HUDEP-2 (cell line): Measurements from ENCODE around the gene OPN1MW3.
"Not testable (repeated sequence)": the region's sequence is repeated elsewhere in the genome, so short reads cannot be mapped to it uniquely, and the experiment has no call there.

Source experiments
- DNase-seq, 76 experiments: peaks; one replicate each; lab custom pipeline; 2025; ENCODE audit not compliant: unreplicated experiment in 76 of 76; lab: John Stamatoyannopoulos, UW

The OPN1MW3 gene

GRCh38 chrX:154257282-154257681 is at the start of gene OPN1MW3:
Gene OPN1MW3 (plus strand): TSS chrX:154257582. CDS start chrX:154257620, 38 bp downstream.
- not testable (repeated sequence) for DNase-seq

- DNase-seq, result not testable (repeated sequence)
Measured at GRCh38 chrX:154209670-154210418, 47.5 kb upstream of the OPN1MW3 start.

DNA sequence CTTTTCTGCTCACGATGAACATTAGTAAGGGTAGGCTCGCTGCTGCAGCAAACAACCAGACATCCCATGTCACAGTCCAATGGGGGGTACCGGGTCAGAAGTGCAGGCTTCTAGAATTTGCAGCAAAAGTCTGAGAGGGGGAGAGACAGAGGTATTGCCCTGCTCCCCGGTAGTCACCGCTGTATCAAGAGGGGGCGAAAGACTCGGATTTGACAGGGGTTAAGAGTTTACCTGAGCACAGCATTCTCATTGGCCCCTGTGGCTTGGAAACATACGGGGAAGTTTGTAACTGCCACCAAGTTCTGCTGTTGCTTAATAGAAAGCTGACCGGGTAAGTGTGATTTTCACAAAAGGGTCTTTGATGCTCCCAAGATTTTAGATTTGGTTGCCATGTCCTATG is 46.3 kb upstream of the OPN1MW3 start:
- not testable (repeated sequence) for DNase-seq

DNA sequence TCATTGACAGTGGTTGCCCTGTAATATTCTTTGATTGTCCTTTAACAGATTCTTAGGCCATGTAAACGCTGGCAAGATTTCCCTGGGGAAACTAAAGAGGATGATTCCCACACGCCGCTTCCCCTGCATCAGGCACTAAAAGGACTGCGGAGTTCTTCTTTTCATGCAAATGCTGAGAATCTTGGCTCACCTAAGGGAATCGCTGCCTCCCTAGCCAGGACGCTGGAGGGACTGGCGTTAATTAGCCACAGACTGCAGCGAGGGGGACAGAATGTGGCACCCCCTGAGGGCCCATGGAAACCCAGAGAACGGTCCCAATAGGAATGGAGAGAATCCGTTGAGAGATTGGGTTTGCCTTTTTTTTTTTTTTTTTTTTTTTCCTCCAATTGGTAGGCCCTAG is 45.9 kb upstream of the OPN1MW3 start:
- not testable (repeated sequence) for DNase-seq

DNA sequence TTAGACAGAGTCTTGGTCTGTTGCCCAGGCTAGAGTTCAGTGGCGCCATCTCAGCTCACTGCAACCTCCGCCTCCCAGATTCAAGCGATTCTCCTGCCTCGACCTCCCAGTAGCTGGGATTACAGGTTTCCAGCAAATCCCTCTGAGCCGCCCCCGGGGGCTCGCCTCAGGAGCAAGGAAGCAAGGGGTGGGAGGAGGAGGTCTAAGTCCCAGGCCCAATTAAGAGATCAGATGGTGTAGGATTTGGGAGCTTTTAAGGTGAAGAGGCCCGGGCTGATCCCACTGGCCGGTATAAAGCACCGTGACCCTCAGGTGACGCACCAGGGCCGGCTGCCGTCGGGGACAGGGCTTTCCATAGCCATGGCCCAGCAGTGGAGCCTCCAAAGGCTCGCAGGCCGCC is 37.9 kb upstream of the OPN1MW3 start, which contains the start of gene OPN1MW2:
Gene OPN1MW2, plus strand, starts transcription at position 301 of the 400 bp plus-strand sequence. Its CDS starts 60 bp downstream, at position 361.
- not testable (repeated sequence) for DNase-seq

- not testable (repeated sequence) for DNase-seq
Measured at GRCh38 chrX:154225292-154225691, 32.1 kb upstream of the OPN1MW3 start.

DNA sequence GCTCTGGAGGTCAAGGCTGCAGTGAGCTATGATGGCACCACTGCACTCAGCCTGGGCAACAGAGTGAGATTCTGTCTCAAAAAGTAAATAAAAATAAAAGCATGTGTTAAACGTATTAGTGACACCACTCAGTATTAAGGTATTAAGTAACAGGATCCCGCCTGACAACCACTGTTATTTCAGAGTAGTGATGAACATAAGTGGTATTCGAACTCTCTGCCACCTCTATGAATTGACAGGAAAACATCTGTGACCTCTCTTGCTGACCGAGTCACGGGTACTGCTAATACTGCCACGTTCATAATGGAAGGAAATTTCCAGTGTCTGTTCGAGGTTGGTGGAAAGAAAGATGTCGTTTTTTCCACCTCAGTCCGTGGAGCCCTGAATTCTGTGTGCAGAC is 30.7 kb upstream of the OPN1MW3 start:
- DNase-seq, result not testable (repeated sequence)

- DNase-seq, result not testable (repeated sequence)
Measured at GRCh38 chrX:154231443-154231842, 25.9 kb upstream of the OPN1MW3 start.

DNA sequence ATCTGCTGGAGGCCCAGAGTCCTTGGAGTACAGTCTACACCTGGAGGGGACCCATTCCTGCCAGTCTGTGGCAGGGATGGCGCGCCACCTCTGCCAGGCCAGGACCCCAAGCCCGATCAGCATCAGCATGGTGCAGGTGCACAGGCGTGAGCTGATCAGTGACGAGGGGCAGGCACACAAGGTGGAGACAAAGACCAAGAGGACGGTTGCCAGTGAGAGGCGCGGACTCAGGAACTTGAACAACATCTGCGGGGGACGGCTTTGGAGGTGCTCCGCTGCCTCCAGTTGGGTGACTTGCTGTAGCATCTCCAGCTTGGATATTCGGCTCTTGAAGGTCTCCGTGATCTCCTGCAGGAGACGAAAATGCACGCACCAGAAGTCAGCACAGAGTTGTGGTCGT is 23.8 kb upstream of the OPN1MW3 start:
- not testable (repeated sequence) for DNase-seq

GRCh38 chrX:154238939-154239559 is 18.3 kb upstream of the OPN1MW3 start:
- DNase-seq, result not testable (repeated sequence)

DNA sequence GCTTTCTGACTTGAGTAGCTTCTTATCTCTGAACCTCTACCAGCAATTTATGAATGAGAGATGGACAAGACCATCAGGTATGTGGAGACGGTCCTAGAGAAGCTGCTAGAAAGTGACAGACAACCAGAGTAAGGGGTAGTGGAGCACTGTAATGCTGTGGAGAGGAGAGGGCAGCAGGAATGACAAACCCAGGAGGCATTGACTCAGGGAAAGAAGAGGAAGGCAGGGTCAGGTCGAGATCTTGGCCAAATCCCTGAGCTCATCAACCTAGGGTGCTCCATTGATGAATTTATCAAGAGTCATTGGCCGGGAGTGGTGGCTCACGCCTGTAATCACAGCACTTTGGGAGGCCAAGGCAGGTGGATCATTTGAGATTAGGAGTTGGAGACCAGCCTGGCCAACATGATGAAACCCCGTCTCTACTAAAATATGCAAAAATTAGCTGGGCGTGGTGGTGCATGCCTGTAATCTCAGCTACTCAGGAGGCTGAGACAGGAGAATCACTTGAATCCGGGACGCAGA is 17.3 kb upstream of the OPN1MW3 start:
- DNase-seq, result not testable (repeated sequence)

DNA sequence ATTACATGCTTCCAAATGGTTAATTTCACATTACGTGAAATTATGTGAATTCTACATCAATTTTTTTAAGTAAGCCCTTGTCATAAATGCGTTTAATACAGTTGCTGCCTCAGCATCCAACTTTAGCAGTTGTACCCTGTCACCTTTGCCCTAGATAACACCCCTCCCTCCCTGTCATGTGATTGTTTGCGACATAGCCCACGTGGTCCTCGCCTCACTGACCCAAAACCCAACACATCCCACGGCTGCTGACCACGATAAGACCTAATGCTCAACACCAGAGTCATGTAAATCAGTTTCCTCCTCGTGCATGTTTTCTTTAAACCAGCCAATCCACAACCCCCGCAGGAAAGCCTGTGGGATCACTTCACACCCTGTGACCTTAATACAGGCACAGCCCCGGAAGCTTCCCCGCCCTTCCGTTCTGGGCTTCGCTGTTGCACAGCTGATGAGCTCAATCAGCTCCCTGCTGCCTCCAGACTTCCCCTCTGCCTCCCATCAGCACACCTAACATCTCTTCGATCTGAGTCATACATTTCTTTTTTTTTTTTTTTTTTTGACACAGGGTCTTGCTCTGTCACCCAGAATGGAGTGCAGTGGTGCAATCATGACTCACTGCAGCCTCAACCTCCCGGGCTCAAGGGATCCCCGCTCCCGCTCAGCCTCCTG is 9.9 kb upstream of the OPN1MW3 start:
- not testable (repeated sequence) for DNase-seq

- not testable (repeated sequence) for DNase-seq
Measured at GRCh38 chrX:154248076-154248475, 9.3 kb upstream of the OPN1MW3 start.

GRCh38 chrX:154258711-154259110 is 1.3 kb downstream of the OPN1MW3 start:
- not testable (repeated sequence) for DNase-seq

DNA sequence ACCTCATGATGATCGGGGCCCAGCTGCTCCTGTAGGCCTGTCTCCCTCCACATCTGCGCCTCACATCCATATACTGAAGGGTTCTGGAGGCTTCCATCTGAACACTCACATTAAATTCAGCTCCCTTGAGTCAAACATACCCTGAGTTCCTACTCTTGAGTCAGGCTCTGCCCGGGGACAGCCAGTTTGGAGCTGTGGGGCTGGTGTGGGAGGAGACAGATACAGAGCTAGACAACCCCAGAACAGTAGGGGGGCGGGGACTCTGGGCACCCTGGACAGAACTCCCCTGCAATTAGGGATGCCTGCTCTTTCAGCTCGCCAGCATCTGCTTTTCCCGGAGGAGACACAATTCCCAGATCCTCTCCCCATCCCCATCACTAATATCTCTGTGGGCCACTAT is 5.7 kb downstream of the OPN1MW3 start:
- not testable (repeated sequence) for DNase-seq

- not testable (repeated sequence) for DNase-seq
Measured at GRCh38 chrX:154269245-154269644, 11.9 kb downstream of the OPN1MW3 start.

GRCh38 chrX:154284489-154285338 is 27.3 kb downstream of the OPN1MW3 start:
- DNase-seq, result not testable (repeated sequence)

DNA sequence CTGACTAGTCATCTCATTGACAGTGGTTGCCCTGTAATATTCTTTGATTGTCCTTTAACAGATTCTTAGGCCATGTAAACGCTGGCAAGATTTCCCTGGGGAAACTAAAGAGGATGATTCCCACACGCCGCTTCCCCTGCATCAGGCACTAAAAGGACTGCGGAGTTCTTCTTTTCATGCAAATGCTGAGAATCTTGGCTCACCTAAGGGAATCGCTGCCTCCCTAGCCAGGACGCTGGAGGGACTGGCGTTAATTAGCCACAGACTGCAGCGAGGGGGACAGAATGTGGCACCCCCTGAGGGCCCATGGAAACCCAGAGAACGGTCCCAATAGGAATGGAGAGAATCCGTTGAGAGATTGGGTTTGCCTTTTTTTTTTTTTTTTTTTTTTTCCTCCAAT is 29.0 kb downstream of the OPN1MW3 start:
- DNase-seq, result not testable (repeated sequence)

DNA sequence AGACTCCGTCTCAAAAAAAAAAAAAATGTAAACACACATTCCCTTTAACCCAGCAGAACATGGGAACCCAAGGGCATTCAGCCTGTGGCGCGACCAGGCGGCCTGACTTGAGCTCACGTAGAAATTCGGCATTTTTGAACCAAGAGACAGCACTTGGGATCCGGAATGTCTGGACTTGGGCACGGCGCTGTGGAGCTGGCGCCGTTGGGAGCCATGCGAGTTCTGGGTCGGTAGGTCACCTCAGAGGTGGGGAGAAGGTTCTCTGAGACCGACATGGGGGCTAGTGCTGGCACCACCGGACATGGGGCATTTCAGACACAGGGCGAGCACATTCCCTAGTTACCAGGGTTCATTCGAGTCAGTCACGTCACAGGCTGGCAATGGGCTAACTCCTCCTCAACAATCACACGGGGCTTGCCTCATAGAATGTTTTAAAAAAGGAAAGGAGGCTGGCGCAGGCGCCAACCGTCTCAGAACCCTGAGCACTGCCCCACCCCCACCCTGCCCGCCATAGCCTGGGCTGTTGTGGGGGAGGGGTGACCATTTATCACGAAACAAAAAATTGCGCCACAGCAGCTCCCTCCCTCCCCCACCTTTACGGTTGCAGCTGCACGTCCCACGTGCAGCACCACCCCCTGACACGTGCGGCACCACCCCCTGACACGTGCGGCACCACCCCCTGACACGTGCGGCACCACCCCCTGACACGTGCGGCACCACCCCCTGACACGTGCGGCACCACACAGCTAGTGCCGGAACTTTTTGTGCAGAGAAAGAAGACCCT is 37.6 kb downstream of the OPN1MW3 start, which contains the start of gene TEX28:
Gene TEX28, minus strand, starts transcription at position 334 of the 784 bp plus-strand sequence. CDS start 3,007 bp downstream, outside the sequence.
- DNase-seq, result no peak
